T-helper 17 cell (primary cell): ENCODE data around the gene VEGFC. TPM values are rescaled to one million over a fixed set of nuclear protein-coding genes. Genes with fewer than 3 reads are reported as not detected.

Source experiments
- ATAC-seq: fragments of 150-1000 bp; cut with Tn5 transposase; 2 replicates; pipeline ENCODE4 v1.10.0; 2021; ENCODE audit warnings: mild to moderate bottlenecking, moderate library complexity
- DNase-seq, 3 donors: peaks; one replicate each; pipeline versions ENCODE4 v3.0.0 to v3.0.0-alpha.2; 2020 to 2021
- H3K9me3 ChIP-seq: one replicate; pipeline ENCODE4 v1.7.0; 2013; ENCODE audit warnings: low read length, mild to moderate bottlenecking; ENCODE audit not compliant: control insufficient read depth, poor library complexity, severe bottlenecking
- H3K27ac Mint-ChIP-seq: one replicate; pipeline ENCODE4 v1.8.0; 2022; ENCODE audit warnings: mild to moderate bottlenecking, moderate library complexity, mixed read lengths
- H3K27me3 Mint-ChIP-seq: one replicate; pipeline ENCODE4 v1.8.0; 2022; ENCODE audit warnings: mixed read lengths
- H3K36me3 Mint-ChIP-seq: one replicate; pipeline ENCODE4 v1.8.0; 2022; ENCODE audit warnings: low read depth, mixed read lengths
- H3K4me1 Mint-ChIP-seq: one replicate; pipeline ENCODE4 v1.8.0; 2022; ENCODE audit warnings: mild to moderate bottlenecking, mixed read lengths
- H3K4me3 Mint-ChIP-seq: one replicate; pipeline ENCODE4 v1.8.0; 2022; ENCODE audit warnings: mild to moderate bottlenecking, moderate library complexity, mixed read lengths
- total RNA-seq, 4 donors: library from RNA in 2 of 4; stranded (reverse) in 2 of 4; gene quantifications; one replicate each; pipeline ENCODE4 v1.2.3 and lab custom pipeline; 2022 to 2026

The VEGFC gene
- total RNA-seq, 2 donors from 2014 or later = 1.8 TPM; not detected in 1

DNA sequence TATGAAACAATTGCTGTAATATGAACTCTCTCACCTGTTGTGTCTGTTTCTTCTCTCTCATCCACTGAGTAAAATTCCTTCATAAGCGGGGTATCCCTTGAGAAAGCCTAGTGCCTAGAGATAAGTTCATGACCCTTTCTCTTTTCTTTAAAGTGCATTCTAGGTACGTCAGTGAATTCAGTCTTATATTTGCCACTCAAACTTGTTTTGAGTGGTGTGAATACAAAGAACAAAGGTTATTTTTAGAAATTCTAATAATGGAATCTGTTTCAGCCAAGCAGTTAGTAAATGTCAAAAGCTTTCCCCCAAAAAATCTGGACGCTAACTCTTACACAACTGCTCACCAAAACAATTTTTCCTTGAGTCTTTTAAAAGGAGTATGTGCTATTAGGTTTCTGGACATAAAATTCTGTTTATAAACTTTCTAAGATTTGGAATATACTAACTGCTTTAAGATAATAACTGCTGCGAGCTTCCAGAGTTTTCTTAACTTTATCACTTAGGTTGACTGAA lies 112.0 kb downstream of the VEGFC start:
- H3K27ac Mint-ChIP-seq = no peak overlapping the region
- H3K27me3 Mint-ChIP-seq = peaks cover 4% of the 10 kb centered on the region
- H3K9me3 ChIP-seq = no peaks in the 10 kb centered on the region
- H3K36me3 Mint-ChIP-seq = no peaks in the 10 kb centered on the region
- no peaks in the 10 kb centered on the region for H3K4me1 Mint-ChIP-seq
- H3K4me3 Mint-ChIP-seq = no peak overlapping the region
- DNase-seq = no peak
- ATAC-seq = no peak

DNA sequence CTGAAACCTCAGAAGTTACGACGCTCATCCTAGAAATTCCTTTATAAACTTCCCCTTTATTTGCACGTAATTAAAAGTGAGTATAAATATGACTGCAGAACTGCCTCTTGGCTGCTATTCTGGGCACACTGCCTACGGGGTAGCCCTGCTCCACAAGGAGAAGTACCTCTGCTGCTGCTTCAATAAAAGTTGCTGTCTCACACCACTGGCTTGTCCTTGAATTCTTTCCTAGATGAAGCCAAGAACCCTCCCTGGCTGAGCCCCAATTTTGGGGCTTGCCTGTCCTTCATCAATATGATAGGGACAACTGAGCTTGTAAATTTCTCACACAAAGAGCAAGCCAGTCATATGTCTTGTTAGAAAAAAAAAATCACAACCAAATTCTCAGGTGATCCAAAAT lies 115.8 kb downstream of the VEGFC start:
- ATAC-seq (no peak), DNase-seq (no peak)
- Mint-ChIP-seq H3K27ac (no peak overlapping the region), H3K36me3 (no peaks in the 10 kb centered on the region), H3K4me1 (no peaks in the 10 kb centered on the region), H3K27me3 (peaks cover 4% of the 10 kb centered on the region), H3K4me3 (no peak overlapping the region)
- no peaks in the 10 kb centered on the region for H3K9me3 ChIP-seq

DNA sequence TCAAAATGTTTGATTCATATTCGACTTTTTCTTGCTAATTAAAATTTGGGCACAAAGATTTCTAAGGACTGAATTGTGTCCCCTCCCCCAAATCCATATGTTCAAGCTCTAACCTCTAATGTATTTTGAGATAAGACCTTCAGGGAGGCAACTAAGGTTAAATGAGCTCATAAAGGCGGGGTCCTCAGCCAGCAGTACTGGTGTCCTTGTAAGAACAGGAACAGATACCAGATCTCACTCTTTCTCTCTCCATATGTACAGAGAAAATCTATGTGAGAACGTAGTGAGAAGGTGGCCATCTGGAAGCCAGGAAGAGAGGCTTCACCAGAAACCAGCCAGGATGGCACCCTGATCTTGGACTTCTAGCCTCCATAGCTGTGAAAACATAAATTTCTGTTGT lies 116.9 kb downstream of the VEGFC start:
- H3K4me3 Mint-ChIP-seq = no peak overlapping the region
- H3K9me3 ChIP-seq = no peaks in the 10 kb centered on the region
- no peak for ATAC-seq

DNA sequence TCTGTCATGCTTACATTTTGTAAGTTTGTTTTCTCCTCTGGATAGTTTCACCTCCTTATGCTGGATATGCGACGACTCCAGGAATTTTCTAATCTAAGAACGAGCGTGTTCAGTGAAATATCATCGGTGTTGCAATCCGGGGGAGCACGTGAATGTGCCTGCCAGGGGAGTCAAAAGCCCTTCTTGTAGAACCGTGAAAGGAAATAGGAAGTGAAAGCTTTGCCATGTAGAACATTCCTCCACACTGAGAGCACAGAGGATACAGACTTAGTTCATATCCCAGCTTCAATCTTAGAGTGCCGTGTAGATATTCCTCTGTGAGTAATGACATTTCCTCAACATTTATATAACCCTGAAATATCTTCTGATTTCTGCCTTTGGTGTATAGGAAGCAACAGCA lies 121.2 kb downstream of the VEGFC start:
- Mint-ChIP-seq H3K4me1 (no peaks in the 10 kb centered on the region), H3K36me3 (no peaks in the 10 kb centered on the region), H3K27ac (no peak overlapping the region), H3K4me3 (no peak overlapping the region), H3K27me3 (no peaks in the 10 kb centered on the region)
- no peaks in the 10 kb centered on the region for H3K9me3 ChIP-seq
- DNase-seq (no peak), ATAC-seq (no peak)

More for the DNA sequence above, 116.9 kb downstream of the VEGFC start:
- H3K27ac Mint-ChIP-seq = no peak overlapping the region
- H3K27me3 Mint-ChIP-seq = peaks cover 4% of the 10 kb centered on the region
- DNase-seq = no peak
- no peaks in the 10 kb centered on the region for H3K36me3 Mint-ChIP-seq
- no peaks in the 10 kb centered on the region for H3K4me1 Mint-ChIP-seq

DNA sequence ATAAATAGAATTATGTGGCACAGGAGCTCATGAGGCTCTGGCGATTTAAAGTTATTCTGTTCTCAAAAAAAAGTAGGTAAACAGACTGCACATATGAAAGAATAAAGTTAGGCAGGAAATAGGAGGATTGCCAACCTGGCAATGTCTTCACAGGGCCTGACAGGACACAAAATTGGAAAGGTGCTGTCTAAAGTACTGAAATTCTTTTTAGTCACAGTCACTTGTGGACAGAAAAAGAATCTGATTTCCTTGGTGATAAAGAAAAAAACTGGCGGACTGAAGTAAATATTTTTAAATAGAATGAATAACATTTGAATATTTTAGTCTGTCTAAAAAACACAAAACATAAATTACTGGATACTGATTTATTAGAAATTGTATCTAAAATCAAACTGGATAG lies 124.4 kb downstream of the VEGFC start:
- DNase-seq (no peak), ATAC-seq (no peak)
- H3K9me3 ChIP-seq = no peaks in the 10 kb centered on the region
- Mint-ChIP-seq H3K4me1 (no peaks in the 10 kb centered on the region), H3K4me3 (no peak overlapping the region), H3K36me3 (no peaks in the 10 kb centered on the region), H3K27ac (no peak overlapping the region), H3K27me3 (no peaks in the 10 kb centered on the region)

DNA sequence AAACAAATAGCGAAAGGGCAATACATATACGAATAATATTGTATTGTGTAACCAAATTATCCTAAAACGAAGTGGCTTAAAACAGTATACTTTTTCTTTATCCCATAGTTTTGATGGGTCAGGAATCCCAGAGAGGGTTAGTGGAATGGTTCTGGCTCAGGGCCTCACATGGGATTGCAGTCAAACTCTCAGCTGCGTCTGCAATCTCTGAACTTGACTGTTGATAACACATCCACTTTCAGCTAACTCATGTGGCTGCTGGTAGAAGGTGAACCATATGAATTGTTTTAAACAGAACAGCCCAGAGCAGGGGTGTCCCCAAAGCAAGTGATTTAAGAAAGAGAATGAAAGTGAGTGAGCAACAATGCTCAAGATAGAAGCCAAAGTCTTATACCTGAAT lies 127.8 kb downstream of the VEGFC start:
- DNase-seq (no peak), ATAC-seq (no peak)
- Mint-ChIP-seq H3K4me1 (no peaks in the 10 kb centered on the region), H3K36me3 (no peaks in the 10 kb centered on the region), H3K4me3 (no peak overlapping the region), H3K27ac (no peak overlapping the region), H3K27me3 (no peaks in the 10 kb centered on the region)
- no peaks in the 10 kb centered on the region for H3K9me3 ChIP-seq

DNA sequence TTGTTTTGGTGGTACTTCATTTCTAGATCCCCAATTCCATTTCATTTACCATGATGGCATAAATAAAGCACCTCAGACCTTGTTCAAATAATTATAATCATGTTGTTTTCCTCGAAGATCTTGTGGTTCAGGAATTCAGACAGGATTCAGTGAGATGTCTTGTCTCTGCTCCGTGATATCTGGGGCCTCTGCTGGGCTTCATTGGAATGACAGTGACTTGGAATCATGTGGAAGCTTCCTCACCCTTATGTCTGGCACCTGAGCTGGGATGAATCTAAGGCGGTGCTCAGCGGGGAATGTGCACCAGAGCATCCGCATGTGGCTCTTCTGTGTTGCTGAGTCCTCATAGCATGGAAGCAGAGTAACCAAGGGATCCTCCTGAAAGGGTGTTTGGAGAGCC lies 132.2 kb downstream of the VEGFC start:
- H3K9me3 ChIP-seq = no peaks in the 10 kb centered on the region
- H3K4me1 Mint-ChIP-seq = no peaks in the 10 kb centered on the region
- no peaks in the 10 kb centered on the region for H3K27me3 Mint-ChIP-seq
- no peaks in the 10 kb centered on the region for H3K36me3 Mint-ChIP-seq
- no peak overlapping the region for H3K27ac Mint-ChIP-seq
- no peak for DNase-seq
- no peak for ATAC-seq
- no peak overlapping the region for H3K4me3 Mint-ChIP-seq

DNA sequence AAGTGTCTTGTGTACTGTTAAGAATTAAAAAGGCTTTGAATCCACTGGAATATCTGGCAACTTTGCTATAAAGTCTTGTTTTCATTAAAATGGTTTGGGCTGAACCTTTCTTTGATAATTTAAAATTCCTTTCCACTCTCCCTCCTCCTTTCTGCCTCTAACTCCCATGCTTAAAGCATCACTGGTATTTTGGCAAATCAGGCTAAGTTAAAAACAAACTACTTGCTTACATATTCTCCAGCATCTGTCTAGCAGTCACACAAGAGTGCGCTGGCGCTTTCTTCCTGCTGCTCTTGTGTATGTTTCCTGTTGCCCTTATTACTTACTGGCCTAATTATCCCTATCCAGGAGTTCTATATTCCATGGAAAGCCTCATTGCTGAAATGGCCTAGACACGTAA lies 136.6 kb downstream of the VEGFC start:
- ATAC-seq = no peak
- no peaks in the 10 kb centered on the region for H3K4me1 Mint-ChIP-seq
- H3K27me3 Mint-ChIP-seq = no peaks in the 10 kb centered on the region
- H3K27ac Mint-ChIP-seq = no peak overlapping the region
- no peaks in the 10 kb centered on the region for H3K36me3 Mint-ChIP-seq
- no peak for DNase-seq
- no peaks in the 10 kb centered on the region for H3K9me3 ChIP-seq
- no peak overlapping the region for H3K4me3 Mint-ChIP-seq

DNA sequence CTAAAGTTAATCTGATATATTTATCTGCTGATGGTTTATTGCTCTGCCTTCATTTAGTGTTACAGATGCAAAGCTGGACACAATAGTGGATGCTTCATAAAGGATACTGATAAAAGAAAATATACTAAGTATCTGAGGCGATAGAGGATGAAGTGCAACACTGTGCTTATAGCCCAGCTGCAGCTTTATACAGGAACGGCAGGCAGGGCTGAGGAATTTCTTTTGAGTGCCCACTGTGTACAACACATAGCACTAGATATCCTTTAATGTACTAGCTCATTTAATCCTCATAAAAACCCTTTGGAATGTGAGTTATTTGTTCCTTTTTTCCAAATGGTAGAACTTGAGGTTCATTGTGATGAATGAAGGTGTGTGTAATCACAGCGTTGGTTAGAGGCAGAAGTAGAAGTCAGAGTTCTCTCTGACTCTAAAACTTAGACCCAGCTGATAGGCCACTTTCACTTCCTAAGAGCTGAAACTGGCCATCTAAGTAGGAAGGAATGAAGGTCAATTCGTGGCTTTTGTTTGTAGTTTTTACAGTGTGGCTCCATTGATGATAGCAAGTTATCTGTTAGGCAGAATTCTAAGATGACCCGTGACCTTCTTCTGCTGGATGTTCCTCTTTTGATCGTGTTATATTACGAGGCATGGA lies 138.0 kb downstream of the VEGFC start:
- no peaks in the 10 kb centered on the region for H3K36me3 Mint-ChIP-seq
- no peaks in the 10 kb centered on the region for H3K9me3 ChIP-seq
- H3K27me3 Mint-ChIP-seq = no peaks in the 10 kb centered on the region
- no peaks in the 10 kb centered on the region for H3K4me1 Mint-ChIP-seq
- no peak overlapping the region for H3K27ac Mint-ChIP-seq
- no peak for DNase-seq
- H3K4me3 Mint-ChIP-seq = no peak overlapping the region
- no peak for ATAC-seq

DNA sequence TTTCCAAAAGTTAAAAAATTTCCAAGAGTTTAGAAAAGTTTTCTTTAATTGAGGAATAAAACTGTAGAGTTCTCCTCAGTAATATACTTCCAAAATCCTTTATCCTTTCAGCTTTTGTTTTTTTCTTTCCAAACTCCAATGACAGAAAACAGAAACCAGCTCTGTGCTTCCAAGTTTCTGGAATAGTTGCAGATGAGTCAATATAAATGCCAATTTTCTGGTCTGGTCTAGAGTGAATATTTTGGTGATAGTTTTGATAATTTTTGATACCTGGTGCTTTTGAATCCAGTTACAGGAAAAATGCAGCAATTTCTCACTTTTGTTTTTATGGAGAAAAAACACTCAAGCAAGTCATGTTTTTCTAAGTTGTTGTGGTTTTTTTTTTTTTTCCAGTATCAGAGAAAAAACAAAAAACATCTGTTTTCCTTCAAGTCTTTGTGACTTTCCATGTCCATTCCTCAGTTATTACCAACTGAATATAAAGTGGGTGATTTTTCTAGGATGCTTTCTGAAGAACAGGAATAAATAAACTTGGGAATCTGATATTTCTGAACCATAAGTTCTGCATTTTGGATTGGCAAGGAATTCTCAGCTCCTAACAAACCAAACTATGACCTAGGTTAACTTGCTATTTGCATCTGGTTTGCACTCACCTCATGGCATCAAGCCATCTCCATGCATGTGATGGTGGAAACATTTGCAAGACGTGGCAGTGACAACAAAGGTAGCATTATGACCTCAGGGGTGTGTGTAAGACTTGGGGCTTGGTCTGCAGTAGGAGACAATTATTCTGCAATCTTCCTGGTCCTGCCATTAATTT lies 139.1 kb downstream of the VEGFC start:
- no peak for ATAC-seq
- no peak overlapping the region for H3K4me3 Mint-ChIP-seq
- H3K27me3 Mint-ChIP-seq = no peaks in the 10 kb centered on the region
- H3K36me3 Mint-ChIP-seq = no peaks in the 10 kb centered on the region
- H3K27ac Mint-ChIP-seq = no peak overlapping the region
- H3K9me3 ChIP-seq = no peaks in the 10 kb centered on the region
- no peaks in the 10 kb centered on the region for H3K4me1 Mint-ChIP-seq
- no peak for DNase-seq

DNA sequence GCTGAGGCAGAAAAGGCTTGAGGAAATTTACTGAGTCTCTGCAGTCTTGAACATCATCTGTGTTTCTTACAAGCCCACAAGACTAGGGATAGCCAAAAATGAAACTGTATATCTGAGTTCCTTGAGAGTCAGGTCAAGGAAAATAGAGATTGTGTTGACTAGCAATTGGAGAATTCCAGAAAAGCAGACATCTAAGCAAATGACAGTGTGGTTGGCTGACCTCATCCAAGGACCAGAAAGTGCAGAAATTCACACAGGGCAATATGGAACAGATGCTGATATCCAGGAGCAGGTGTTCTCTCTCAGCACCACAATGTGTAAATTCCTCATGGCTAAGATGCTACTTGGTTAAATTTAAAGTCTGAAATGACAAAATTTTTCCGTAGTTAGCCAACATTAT lies 146.4 kb downstream of the VEGFC start:
- no peaks in the 10 kb centered on the region for H3K9me3 ChIP-seq
- H3K27me3 Mint-ChIP-seq = no peaks in the 10 kb centered on the region
- no peak overlapping the region for H3K4me3 Mint-ChIP-seq
- H3K27ac Mint-ChIP-seq = no peak overlapping the region
- no peaks in the 10 kb centered on the region for H3K36me3 Mint-ChIP-seq
- DNase-seq (no peak), ATAC-seq (no peak)
- no peaks in the 10 kb centered on the region for H3K4me1 Mint-ChIP-seq

DNA sequence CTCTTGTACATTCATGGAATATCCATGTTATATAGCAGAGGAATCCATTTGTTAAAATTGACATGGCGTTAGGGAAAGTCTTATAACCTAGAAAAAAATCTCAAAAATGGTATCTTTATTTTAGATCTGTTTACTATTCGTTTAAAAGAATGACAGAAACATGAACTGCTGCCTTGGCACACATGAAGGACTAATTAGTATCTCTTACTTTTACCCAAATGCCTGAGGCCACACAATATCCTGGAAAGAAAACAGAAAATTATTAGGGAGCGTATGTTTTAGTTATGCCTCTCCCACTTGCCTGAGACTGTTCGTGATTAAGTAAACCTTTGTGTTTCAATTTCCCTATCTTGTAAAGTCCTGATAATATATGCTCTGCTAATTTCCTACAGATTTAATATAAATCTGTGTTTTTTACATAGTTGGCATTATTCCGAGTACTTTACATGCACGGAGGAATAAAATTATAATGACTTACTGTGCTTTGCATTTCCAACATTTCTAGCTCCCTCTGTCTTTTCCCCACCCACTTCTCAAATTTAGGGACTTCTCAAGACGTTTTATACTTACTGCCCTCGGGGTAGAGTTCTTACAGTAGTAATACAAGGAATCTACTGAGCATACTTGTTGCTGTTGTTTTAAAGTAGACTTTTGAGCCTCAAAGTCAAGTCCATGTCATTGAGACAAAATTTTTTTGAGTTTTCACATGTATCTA lies 147.3 kb downstream of the VEGFC start:
- DNase-seq = no peak
- H3K27ac Mint-ChIP-seq = no peak overlapping the region
- H3K36me3 Mint-ChIP-seq = no peaks in the 10 kb centered on the region

DNA sequence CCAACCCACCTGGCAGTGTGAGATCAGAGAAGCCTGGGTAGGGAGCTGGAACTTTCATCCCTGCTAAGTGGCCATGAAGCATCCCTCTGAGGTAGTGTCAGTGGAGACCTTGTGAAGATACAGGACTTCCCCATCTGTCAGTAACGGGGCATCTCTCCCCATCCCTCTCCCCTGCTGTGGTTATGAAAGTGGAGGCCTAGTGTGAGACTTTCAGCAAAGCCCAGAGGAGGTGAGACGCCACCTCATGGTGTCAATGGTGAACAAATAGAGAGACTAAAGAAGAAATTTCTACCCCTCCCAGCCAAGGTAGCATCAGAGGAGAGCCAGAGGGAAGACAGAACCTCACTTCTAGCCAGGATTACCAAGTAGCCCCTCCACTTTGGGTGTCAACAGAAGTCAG lies 150.2 kb downstream of the VEGFC start:
- DNase-seq (no peak), ATAC-seq (no peak)
- Mint-ChIP-seq H3K36me3 (no peaks in the 10 kb centered on the region), H3K4me3 (no peak overlapping the region), H3K27ac (no peak overlapping the region), H3K27me3 (no peaks in the 10 kb centered on the region), H3K4me1 (no peaks in the 10 kb centered on the region)
- H3K9me3 ChIP-seq = no peaks in the 10 kb centered on the region

More for the DNA sequence above, 147.3 kb downstream of the VEGFC start:
- Mint-ChIP-seq H3K4me1 (no peaks in the 10 kb centered on the region), H3K4me3 (no peak overlapping the region), H3K27me3 (no peaks in the 10 kb centered on the region)
- no peak for ATAC-seq
- H3K9me3 ChIP-seq = no peaks in the 10 kb centered on the region
